ENCODE data around the gene ITPR1. TPM values are rescaled to one million over a fixed set of nuclear protein-coding genes. Genes with fewer than 3 reads are reported as not detected.

The ITPR1 gene
- total and polyA plus RNA-seq, 2 experiments from 2014 or later: 6.8 to 21.0 TPM

DNA sequence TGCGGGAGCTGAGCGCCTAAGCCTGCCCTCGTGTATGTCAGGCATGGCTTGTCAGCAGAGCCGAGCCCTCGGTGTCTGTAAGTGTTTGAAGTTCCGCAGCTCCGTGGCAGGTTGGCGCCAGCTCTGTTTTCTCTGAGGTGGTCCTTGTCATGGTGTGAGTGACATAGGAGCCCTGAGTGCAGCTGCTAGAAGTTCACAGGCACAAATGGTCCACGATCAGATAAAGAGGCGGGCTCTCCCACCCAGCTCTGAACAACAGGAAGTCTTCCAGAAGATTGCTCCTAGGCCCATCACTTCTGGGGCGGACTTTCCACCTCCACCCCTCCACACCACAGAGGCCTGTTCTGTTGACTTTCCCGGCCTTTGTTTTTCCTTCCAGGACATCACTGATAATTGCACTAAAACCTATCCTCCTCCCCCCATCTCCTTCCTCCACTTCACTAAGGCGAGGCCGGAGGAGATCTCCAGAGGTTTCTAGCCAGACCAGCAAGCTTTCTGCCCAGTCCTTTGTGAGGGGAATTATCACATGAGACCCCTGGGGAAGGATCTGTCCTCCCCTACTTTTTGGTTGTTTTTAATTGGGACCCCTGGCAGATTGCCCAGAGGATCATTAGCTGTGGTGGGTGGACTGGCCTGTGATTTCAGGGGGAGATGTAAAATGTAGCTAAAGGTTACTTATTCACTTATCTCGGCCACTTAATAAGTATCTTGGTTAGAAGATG lies 19.9 kb downstream of the ITPR1 start:
- H2AFZ ChIP-seq: no peak overlapping the region
- no peak overlapping the region for H3K4me3 ChIP-seq
- Mint-ChIP-seq H3K27ac (no peak overlapping the region), H3K27me3 (ENCODE audit: insufficient read depth, low read depth, poor library complexity) (peaks cover 1% of the 10 kb centered on the region), H3K9me3 (no peaks in the 10 kb centered on the region), H3K4me1 (peaks cover 39% of the 10 kb centered on the region), H3K36me3 (ENCODE audit: low read depth) (no peaks in the 10 kb centered on the region), H3K4me3 (no peak overlapping the region)
- H3F3A ChIP-seq (replicated peaks; ENCODE audit: low read depth): no peaks in the 10 kb centered on the region
- H3K9me2 ChIP-seq (ENCODE audit: insufficient read depth): no peaks in the 10 kb centered on the region
- H3K27ac ChIP-seq (ENCODE audit: low read depth): no peak overlapping the region
- H3K27me3 ChIP-seq (ENCODE audit: insufficient read depth): no peaks in the 10 kb centered on the region
- no peaks in the 10 kb centered on the region for H3K79me2 ChIP-seq (replicated peaks; ENCODE audit: insufficient read depth)
- H3K4me1 ChIP-seq (ENCODE audit: insufficient read depth): peaks cover 35% of the 10 kb centered on the region
- no peak overlapping the region for H3K4me2 ChIP-seq
- TF ChIP-seq EZH2phosphoT487 (IDR thresholded peaks at IDR 0.05; ENCODE audit: unreplicated experiment) (no peak), CREB1 (CRISPR knock-in tag; IDR thresholded peaks at IDR 0.05; ENCODE audit: low read depth) (no peak), STAT1 (IDR thresholded peaks at IDR 0.05; ENCODE audit: unreplicated experiment) (no peak), ZNF331 (CRISPR knock-in tag; IDR thresholded peaks at IDR 0.05; ENCODE audit: low read depth) (no peak), ZNF114 (CRISPR knock-in tag; IDR thresholded peaks at IDR 0.05) (no peak), JUNB (IDR thresholded peaks at IDR 0.05; ENCODE audit: unreplicated experiment) (no peak), NANOG (IDR thresholded peaks at IDR 0.05; ENCODE audit: borderline replicate concordance) (no peak), POLR2AphosphoS5 (IDR thresholded peaks at IDR 0.05; ENCODE audit: low read depth) (no peak), EZH2 (IDR thresholded peaks at IDR 0.05; ENCODE audit: low read depth, unreplicated experiment) (no peak)
- TF ChIP-seq, protein P1, sequence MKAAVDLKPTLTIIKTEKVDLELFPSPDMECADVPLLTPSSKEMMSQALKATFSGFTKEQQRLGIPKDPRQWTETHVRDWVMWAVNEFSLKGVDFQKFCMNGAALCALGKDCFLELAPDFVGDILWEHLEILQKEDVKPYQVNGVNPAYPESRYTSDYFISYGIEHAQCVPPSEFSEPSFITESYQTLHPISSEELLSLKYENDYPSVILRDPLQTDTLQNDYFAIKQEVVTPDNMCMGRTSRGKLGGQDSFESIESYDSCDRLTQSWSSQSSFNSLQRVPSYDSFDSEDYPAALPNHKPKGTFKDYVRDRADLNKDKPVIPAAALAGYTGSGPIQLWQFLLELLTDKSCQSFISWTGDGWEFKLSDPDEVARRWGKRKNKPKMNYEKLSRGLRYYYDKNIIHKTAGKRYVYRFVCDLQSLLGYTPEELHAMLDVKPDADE (IDR thresholded peaks at IDR 0.05): no peak
- TF ChIP-seq, protein P2, sequence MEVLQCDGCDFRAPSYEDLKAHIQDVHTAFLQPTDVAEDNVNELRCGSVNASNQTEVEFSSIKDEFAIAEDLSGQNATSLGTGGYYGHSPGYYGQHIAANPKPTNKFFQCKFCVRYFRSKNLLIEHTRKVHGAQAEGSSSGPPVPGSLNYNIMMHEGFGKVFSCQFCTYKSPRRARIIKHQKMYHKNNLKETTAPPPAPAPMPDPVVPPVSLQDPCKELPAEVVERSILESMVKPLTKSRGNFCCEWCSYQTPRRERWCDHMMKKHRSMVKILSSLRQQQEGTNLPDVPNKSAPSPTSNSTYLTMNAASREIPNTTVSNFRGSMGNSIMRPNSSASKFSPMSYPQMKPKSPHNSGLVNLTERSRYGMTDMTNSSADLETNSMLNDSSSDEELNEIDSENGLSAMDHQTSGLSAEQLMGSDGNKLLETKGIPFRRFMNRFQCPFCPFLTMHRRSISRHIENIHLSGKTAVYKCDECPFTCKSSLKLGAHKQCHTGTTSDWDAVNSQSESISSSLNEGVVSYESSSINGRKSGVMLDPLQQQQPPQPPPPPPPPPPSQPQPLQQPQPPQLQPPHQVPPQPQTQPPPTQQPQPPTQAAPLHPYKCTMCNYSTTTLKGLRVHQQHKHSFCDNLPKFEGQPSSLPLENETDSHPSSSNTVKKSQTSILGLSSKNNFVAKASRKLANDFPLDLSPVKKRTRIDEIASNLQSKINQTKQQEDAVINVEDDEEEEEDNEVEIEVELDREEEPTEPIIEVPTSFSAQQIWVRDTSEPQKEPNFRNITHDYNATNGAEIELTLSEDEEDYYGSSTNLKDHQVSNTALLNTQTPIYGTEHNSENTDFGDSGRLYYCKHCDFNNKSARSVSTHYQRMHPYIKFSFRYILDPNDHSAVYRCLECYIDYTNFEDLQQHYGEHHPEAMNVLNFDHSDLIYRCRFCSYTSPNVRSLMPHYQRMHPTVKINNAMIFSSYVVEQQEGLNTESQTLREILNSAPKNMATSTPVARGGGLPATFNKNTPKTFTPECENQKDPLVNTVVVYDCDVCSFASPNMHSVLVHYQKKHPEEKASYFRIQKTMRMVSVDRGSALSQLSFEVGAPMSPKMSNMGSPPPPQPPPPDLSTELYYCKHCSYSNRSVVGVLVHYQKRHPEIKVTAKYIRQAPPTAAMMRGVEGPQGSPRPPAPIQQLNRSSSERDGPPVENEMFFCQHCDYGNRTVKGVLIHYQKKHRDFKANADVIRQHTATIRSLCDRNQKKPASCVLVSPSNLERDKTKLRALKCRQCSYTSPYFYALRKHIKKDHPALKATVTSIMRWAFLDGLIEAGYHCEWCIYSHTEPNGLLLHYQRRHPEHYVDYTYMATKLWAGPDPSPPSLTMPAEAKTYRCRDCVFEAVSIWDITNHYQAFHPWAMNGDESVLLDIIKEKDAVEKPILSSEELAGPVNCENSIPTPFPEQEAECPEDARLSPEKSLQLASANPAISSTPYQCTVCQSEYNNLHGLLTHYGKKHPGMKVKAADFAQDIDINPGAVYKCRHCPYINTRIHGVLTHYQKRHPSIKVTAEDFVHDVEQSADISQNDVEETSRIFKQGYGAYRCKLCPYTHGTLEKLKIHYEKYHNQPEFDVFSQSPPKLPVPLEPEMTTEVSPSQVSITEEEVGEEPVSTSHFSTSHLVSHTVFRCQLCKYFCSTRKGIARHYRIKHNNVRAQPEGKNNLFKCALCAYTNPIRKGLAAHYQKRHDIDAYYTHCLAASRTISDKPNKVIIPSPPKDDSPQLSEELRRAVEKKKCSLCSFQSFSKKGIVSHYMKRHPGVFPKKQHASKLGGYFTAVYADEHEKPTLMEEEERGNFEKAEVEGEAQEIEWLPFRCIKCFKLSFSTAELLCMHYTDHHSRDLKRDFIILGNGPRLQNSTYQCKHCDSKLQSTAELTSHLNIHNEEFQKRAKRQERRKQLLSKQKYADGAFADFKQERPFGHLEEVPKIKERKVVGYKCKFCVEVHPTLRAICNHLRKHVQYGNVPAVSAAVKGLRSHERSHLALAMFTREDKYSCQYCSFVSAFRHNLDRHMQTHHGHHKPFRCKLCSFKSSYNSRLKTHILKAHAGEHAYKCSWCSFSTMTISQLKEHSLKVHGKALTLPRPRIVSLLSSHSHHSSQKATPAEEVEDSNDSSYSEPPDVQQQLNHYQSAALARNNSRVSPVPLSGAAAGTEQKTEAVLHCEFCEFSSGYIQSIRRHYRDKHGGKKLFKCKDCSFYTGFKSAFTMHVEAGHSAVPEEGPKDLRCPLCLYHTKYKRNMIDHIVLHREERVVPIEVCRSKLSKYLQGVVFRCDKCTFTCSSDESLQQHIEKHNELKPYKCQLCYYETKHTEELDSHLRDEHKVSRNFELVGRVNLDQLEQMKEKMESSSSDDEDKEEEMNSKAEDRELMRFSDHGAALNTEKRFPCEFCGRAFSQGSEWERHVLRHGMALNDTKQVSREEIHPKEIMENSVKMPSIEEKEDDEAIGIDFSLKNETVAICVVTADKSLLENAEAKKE (CRISPR knock-in tag; IDR thresholded peaks at IDR 0.05): no peak
- TF ChIP-seq, protein P3, sequence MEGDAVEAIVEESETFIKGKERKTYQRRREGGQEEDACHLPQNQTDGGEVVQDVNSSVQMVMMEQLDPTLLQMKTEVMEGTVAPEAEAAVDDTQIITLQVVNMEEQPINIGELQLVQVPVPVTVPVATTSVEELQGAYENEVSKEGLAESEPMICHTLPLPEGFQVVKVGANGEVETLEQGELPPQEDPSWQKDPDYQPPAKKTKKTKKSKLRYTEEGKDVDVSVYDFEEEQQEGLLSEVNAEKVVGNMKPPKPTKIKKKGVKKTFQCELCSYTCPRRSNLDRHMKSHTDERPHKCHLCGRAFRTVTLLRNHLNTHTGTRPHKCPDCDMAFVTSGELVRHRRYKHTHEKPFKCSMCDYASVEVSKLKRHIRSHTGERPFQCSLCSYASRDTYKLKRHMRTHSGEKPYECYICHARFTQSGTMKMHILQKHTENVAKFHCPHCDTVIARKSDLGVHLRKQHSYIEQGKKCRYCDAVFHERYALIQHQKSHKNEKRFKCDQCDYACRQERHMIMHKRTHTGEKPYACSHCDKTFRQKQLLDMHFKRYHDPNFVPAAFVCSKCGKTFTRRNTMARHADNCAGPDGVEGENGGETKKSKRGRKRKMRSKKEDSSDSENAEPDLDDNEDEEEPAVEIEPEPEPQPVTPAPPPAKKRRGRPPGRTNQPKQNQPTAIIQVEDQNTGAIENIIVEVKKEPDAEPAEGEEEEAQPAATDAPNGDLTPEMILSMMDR (conservative IDR thresholded peaks at IDR 0.05; ENCODE audit: low read depth in 2 of 2): no peak
- TF ChIP-seq, protein P4, sequence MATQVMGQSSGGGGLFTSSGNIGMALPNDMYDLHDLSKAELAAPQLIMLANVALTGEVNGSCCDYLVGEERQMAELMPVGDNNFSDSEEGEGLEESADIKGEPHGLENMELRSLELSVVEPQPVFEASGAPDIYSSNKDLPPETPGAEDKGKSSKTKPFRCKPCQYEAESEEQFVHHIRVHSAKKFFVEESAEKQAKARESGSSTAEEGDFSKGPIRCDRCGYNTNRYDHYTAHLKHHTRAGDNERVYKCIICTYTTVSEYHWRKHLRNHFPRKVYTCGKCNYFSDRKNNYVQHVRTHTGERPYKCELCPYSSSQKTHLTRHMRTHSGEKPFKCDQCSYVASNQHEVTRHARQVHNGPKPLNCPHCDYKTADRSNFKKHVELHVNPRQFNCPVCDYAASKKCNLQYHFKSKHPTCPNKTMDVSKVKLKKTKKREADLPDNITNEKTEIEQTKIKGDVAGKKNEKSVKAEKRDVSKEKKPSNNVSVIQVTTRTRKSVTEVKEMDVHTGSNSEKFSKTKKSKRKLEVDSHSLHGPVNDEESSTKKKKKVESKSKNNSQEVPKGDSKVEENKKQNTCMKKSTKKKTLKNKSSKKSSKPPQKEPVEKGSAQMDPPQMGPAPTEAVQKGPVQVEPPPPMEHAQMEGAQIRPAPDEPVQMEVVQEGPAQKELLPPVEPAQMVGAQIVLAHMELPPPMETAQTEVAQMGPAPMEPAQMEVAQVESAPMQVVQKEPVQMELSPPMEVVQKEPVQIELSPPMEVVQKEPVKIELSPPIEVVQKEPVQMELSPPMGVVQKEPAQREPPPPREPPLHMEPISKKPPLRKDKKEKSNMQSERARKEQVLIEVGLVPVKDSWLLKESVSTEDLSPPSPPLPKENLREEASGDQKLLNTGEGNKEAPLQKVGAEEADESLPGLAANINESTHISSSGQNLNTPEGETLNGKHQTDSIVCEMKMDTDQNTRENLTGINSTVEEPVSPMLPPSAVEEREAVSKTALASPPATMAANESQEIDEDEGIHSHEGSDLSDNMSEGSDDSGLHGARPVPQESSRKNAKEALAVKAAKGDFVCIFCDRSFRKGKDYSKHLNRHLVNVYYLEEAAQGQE (IDR thresholded peaks at IDR 0.05; ENCODE audit: unreplicated experiment): no peak
- H4K20me1 ChIP-seq (replicated peaks; ENCODE audit: insufficient read depth): peaks cover 4% of the 10 kb centered on the region; the same call in 1 of the 2 replicates
- DNase-seq (ENCODE audit: low spot score) (peak; percentile 9), ATAC-seq (no peak)
- H3K36me3 ChIP-seq (ENCODE audit: insufficient read depth): no peaks in the 10 kb centered on the region

Measured in GM23338 (cell line).